Lung (tissue), 12 donors: ENCODE results near the gene CCDC78. TPM values are rescaled to one million over a fixed set of nuclear protein-coding genes. Genes with fewer than 3 reads are reported as not detected.

ENCODE experiments used
- ATAC-seq: fragments of 200-7000 bp; cut with Tn5 transposase; one replicate; pipeline ENCODE4 v1.9.1; 2020; ENCODE audit warnings: moderate number of reproducible peaks; ENCODE audit not compliant: insufficient read depth, low FRiP score
- DNase-seq, 3 donors: peaks; one replicate each; pipeline ENCODE4 v3.0.0-alpha.2; 2013 to 2017
- H3K27ac ChIP-seq, 2 donors: one replicate each; pipeline ENCODE4 v1.5.1; 2013; ENCODE audit warnings: mild to moderate bottlenecking in 2 of 2, moderate library complexity in 2 of 2, control low read depth in 1 of 2, inconsistent platforms in 1 of 2, low read depth in 1 of 2, low read length in 1 of 2
- H3K27me3 ChIP-seq, 3 donors: one replicate each; pipeline ENCODE4 v1.5.1; 2013; ENCODE audit warnings: low read length in 2 of 3; ENCODE audit not compliant: control insufficient read depth in 3 of 3, insufficient read depth in 3 of 3
- H3K36me3 ChIP-seq, 4 donors: one replicate each; pipeline ENCODE4 v1.5.1; 2013; ENCODE audit warnings: low read length in 4 of 4, mild to moderate bottlenecking in 1 of 4, moderate library complexity in 1 of 4; ENCODE audit not compliant: control insufficient read depth in 4 of 4, insufficient read depth in 4 of 4
- H3K4me1 ChIP-seq, 5 donors: one replicate each; pipeline ENCODE4 v1.5.1; 2013; ENCODE audit warnings: low read length in 5 of 5, mild to moderate bottlenecking in 2 of 5, moderate library complexity in 1 of 5; ENCODE audit not compliant: control insufficient read depth in 5 of 5, insufficient read depth in 5 of 5
- H3K4me3 ChIP-seq: one replicate; pipeline ENCODE4 v1.5.1; 2013; ENCODE audit warnings: mild to moderate bottlenecking, control low read depth, moderate library complexity
- H3K9ac ChIP-seq, 2 donors: one replicate each; pipeline ENCODE4 v1.5.1; 2013; ENCODE audit warnings: low read length in 2 of 2, control low read depth in 1 of 2; ENCODE audit not compliant: insufficient read depth in 1 of 2
- H3K9me3 ChIP-seq, 4 donors: one replicate each; pipeline ENCODE4 v1.5.1; 2013; ENCODE audit warnings: low read length in 3 of 4, mild to moderate bottlenecking in 1 of 4, moderate library complexity in 1 of 4; ENCODE audit not compliant: control insufficient read depth in 4 of 4, insufficient read depth in 3 of 4
- CTCF ChIP-seq: IDR thresholded peaks from 2 replicates; pipeline ENCODE4 v1.5.1; 2012; ENCODE audit warnings: mild to moderate bottlenecking; ENCODE audit errors: control extremely low read depth, extremely low read depth
- WGBS, 2 donors: extraction: QIAGEN DNeasy Blood & Tissue Kit; methylation state at CpG; one replicate each; pipeline ENCODE4 v1.1.7; 2013; 5-methylcytosine and 5-hydroxymethylcytosine counted together
- polyA plus RNA-seq, 2 donors: library from polyadenylated mRNA; stranded (reverse); fragments of 200-250 nt; gene quantifications; one replicate each; pipeline ENCODE4 v1.2.1, GENCODE V29; 2013
- total RNA-seq, 2 donors: library from RNA; depleted of rRNA in 1 of 2; stranded (reverse); fragments of >200 nt in 1 of 2; gene quantifications; one replicate each; pipeline ENCODE4 v1.2.1, GENCODE V29; 2014 to 2021
- donor health status: control.
- donor health status: control.
- donor health status: Bipolar disorder and iron deficiency.
- donor health status: healthy.
- donor health status: DM: yes; HTN: yes; CAD: no.

Gene CCDC78
- total and polyA plus RNA-seq, 4 donors: 25.6 to 71.6 (median 37.0) TPM

DNA sequence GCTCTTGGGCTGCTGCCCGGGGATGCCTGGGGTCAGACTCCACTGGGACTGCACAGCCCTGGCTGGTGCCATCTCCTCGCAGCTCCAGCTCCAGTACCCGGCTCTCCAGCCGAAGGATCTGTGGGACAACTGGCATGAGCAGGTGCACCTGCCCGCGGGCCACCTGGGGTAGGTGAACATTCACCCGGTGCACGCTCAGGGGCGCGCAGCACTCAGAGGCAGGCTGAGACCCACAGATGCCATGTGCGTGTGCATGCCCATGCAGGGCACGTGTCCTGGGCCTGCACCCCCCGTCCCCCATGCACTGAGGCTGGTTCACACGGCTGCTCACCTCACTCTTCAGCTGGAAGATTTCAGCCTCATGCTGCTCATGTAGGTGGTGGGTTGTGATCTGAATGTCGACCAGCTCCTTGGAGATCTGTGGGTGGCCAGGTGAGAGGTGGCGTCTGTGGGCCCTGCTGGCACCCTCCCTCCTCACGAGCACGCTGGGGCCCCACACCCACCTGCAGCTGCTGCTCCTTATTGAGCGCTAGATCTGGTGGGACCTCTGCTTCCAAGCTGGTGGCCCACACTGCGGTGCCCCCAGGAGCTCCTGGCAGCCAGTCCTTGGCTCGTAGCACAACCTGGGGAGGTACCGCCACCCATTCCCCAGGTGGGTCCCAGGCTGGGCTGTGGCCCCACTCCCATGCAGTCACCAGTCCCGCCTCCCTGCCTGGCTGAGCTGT lies 618 bp downstream of the CCDC78 start:
- Histone ChIP-seq H3K27me3 (peaks cover 0 to 7% (median 4%) of the 10 kb centered on the region in 3 donors), H3K4me1 (peaks cover 0 to 16% (median 3%) of the 10 kb centered on the region in 5 donors), H3K36me3 (peaks cover 0 to 4% (median 0%) of the 10 kb centered on the region in 4 donors), H3K9ac (no peak overlapping the region), H3K4me3 (no peak overlapping the region), H3K9me3 (no peaks in the 10 kb centered on the region), H3K27ac (no peak overlapping the region)
- WGBS, 2 donors: 74 to 86% methylated on average over 23 of the region's 23 CpGs
- ATAC-seq: no peak
- no peak for DNase-seq
- TF ChIP-seq CTCF: no peak

- peaks cover 0 to 21% (median 3%) of the 10 kb centered on the region in 5 donors for H3K4me1 ChIP-seq
- H3K27me3 ChIP-seq: peaks cover 0 to 7% (median 4%) of the 10 kb centered on the region in 3 donors
- H3K27ac ChIP-seq: no peak overlapping the region
- ATAC-seq (no peak), DNase-seq (no peak)
- TF ChIP-seq CTCF: no peak
- WGBS, 2 donors: 77 to 84% methylated on average over 7 of the region's 7 CpGs
- no peak overlapping the region for H3K4me3 ChIP-seq
- H3K9ac ChIP-seq: no peak overlapping the region
- no peaks in the 10 kb centered on the region for H3K9me3 ChIP-seq
- no peaks in the 10 kb centered on the region for H3K36me3 ChIP-seq
Observed at GRCh38 chr16:725041-725376, 1.2 kb downstream of the CCDC78 start.

DNA sequence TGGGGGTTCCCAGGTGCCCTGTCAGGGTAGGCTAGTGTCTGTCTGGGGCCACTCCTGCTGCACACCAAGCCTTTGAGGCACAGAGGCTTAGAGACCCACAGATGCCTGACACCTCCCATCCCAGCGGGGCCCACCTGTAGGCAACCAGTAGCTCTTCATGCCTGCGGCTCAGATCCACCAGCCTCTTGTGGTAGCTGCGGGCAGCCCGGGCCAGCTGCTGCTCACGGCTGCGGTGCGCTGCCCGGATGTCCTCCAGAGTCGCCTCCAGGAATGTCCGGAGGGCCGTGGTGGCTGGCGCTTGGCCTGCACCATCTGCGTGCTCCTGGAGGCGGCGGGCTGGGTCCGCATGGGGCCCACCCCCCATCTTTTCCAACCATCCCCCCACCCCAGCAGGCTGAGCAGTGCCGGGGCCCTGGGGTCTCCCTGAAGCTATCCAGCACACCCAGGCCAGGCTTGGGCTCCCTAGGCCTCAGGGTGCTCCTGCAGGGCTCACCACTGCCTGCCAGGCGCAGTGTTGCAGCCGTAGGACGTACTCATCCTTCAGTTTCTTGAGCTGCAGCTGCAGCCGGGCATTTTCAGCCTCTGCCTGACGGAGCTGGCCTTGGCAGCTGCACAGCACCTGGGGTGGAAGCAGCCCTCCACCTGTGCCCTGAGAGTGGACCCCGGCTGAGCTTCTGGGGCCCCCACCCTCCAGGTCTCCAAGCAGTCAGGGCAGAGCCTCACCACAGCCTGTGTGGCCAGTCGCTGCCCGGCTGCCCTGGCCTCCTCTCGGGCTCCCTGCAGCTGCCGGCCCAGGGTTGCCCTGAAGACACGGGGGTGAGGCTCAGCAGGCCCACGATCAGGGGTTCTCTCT lies 1.8 kb downstream of the CCDC78 start:
- H3K4me3 ChIP-seq: no peak overlapping the region
- TF ChIP-seq CTCF: no peak
- 66 to 84% methylated on average over 29 of the region's 29 CpGs for WGBS, 2 donors
- peaks cover 0 to 26% (median 5%) of the 10 kb centered on the region in 5 donors for H3K4me1 ChIP-seq
- no peak overlapping the region for H3K27ac ChIP-seq
- DNase-seq (no peak), ATAC-seq (no peak)
- no peaks in the 10 kb centered on the region for H3K9me3 ChIP-seq
- no peak overlapping the region for H3K9ac ChIP-seq
- H3K27me3 ChIP-seq: peaks cover 0 to 7% (median 4%) of the 10 kb centered on the region in 3 donors
- no peaks in the 10 kb centered on the region for H3K36me3 ChIP-seq
